Right lobe of liver (tissue), 4 donors: ENCODE results near the gene CFAP221.

Experiments used
- POLR2A ChIP-seq: fragments of 450-650 bp; IDR thresholded peaks from one replicate; pipeline ENCODE4 v1.6.1; 2017; ENCODE audit warnings: antibody characterized with exemption, mild to moderate bottlenecking
- TF ChIP-seq, protein P1 (sequence below), 4 donors: fragments of 200-600 bp in 3 of 4; fragments of 450-650 bp in 1 of 4; IDR thresholded peaks; one replicate each; pipeline versions ENCODE4 v1.5.1 to v1.8.0; 2016 to 2022; ENCODE audit warnings: antibody characterized with exemption in 4 of 4, mild to moderate bottlenecking in 2 of 4
- donor health status: DM: no; HTN: no; CAD: no.
- donor health status: DM: no; HTN: no; CAD: no.
- donor health status: DM: no; HTN: yes; CAD: no.

DNA sequence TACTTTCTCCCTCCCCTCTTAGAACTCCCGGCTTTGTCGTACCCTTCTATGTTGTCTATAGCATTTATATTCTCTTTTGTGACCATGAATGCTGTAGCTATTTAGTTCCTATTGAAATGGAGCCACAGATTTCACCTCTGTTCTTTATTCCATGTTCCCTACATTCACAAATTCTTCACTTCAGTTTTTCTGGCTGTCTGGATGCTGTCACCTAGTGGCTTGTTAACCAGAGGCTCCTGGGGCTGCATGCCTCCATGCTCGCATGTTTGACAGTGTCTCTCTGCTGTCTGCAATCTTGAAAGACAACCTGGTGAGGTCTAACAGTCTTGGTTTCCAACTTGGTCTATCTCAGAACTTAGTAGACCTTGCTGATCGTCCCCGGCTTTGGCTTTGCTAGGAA, 48.2 kb downstream of the CFAP221 start:
- TF ChIP-seq, protein P1, sequence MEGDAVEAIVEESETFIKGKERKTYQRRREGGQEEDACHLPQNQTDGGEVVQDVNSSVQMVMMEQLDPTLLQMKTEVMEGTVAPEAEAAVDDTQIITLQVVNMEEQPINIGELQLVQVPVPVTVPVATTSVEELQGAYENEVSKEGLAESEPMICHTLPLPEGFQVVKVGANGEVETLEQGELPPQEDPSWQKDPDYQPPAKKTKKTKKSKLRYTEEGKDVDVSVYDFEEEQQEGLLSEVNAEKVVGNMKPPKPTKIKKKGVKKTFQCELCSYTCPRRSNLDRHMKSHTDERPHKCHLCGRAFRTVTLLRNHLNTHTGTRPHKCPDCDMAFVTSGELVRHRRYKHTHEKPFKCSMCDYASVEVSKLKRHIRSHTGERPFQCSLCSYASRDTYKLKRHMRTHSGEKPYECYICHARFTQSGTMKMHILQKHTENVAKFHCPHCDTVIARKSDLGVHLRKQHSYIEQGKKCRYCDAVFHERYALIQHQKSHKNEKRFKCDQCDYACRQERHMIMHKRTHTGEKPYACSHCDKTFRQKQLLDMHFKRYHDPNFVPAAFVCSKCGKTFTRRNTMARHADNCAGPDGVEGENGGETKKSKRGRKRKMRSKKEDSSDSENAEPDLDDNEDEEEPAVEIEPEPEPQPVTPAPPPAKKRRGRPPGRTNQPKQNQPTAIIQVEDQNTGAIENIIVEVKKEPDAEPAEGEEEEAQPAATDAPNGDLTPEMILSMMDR (IDR thresholded peaks at IDR 0.05): peak in 2 of 4 donors; percentile 25 to 28
- no peak for TF ChIP-seq POLR2A
